HL-60 (cell line): ENCODE data around the gene UNC80.

Experiments used
- CTCF ChIP-seq: IDR thresholded peaks from one replicate; pipeline ENCODE4 v1.5.1; 2011; ENCODE audit warnings: low read length, control low read depth, inconsistent platforms; ENCODE audit not compliant: insufficient read depth
- GABPA ChIP-seq: IDR thresholded peaks from 2 replicates; pipeline ENCODE4 v1.6.1; 2012; ENCODE audit warnings: low read depth
- REST ChIP-seq: IDR thresholded peaks from 2 replicates; pipeline ENCODE4 v1.6.1; 2012; ENCODE audit warnings: low read depth; ENCODE audit not compliant: insufficient replicate concordance

- TF ChIP-seq CTCF: no peak
- TF ChIP-seq REST: no peak
- no peak for TF ChIP-seq GABPA
Observed at GRCh38 chr2:209809256-209809655, 37.6 kb downstream of the UNC80 start.
